RPMI7951 (cell line): ENCODE results near the gene MIA3. TPM values are rescaled to one million over a fixed set of nuclear protein-coding genes. Genes with fewer than 3 reads are reported as not detected.
"Not testable (repeated sequence)": the region's sequence is repeated elsewhere in the genome, so short reads cannot be mapped to it uniquely, and the experiment has no call there.

Experiments used
- DNase-seq: peaks from one replicate; pipeline ENCODE4 v3.0.0-alpha.2; 2012; ENCODE audit warnings: low read depth
- total RNA-seq: library from RNA; depleted of rRNA; stranded (reverse); fragments of >200 nt; shearing (Covaris generic); gene quantifications from 2 replicates; pipeline ENCODE4 v1.2.3, GENCODE V29; 2014

MIA3 gene
- total RNA-seq, 1 experiment from 2014 or later, result 22.7 TPM

- DNase-seq, result not testable (repeated sequence)
These were observed 50.3 kb downstream of the MIA3 start for GRCh38 chr1:222668184-222668583.

GRCh38 chr1:222669107-222669506, 51.2 kb downstream of the MIA3 start:
- not testable (repeated sequence) for DNase-seq

GRCh38 chr1:222670110-222670509, 52.2 kb downstream of the MIA3 start:
- no peak for DNase-seq

GRCh38 chr1:222680080-222680479, 62.2 kb downstream of the MIA3 start:
- DNase-seq, result no peak

- no peak for DNase-seq
These were observed 73.1 kb downstream of the MIA3 start for GRCh38 chr1:222691016-222691415.

GRCh38 chr1:222694927-222695326, 77.0 kb downstream of the MIA3 start:
- no peak for DNase-seq

- DNase-seq, result no peak
These were observed 78.8 kb downstream of the MIA3 start for GRCh38 chr1:222696741-222697140.

GRCh38 chr1:222697203-222697602, 79.3 kb downstream of the MIA3 start:
- no peak for DNase-seq

GRCh38 chr1:222697826-222698225, 79.9 kb downstream of the MIA3 start:
- DNase-seq, result no peak

GRCh38 chr1:222702210-222702609, 84.3 kb downstream of the MIA3 start:
- DNase-seq, result no peak

- no peak for DNase-seq
These were observed 86.4 kb downstream of the MIA3 start for GRCh38 chr1:222704260-222704659.

GRCh38 chr1:222706815-222707214, 88.9 kb downstream of the MIA3 start:
- DNase-seq, result no peak

- no peak for DNase-seq
These were observed 91.8 kb downstream of the MIA3 start for GRCh38 chr1:222709700-222710153.

GRCh38 chr1:222711319-222712252, 93.7 kb downstream of the MIA3 start:
- peak; percentile 88 for DNase-seq

- DNase-seq, result peak; percentile 81
These were observed 94.6 kb downstream of the MIA3 start, which contains the start of the genes AIDA and BROX for GRCh38 chr1:222712253-222713090. TSS of gene AIDA (minus strand) at chr1:222712491. CDS start at chr1:222712317, 174 bp downstream. TSS of gene BROX (plus strand) at chr1:222712564. CDS start at chr1:222715700, 3,136 bp downstream.

GRCh38 chr1:222713091-222713961, 95.4 kb downstream of the MIA3 start:
- peak; percentile 90 for DNase-seq

GRCh38 chr1:222716393-222716792, 98.5 kb downstream of the MIA3 start:
- no peak for DNase-seq
